CD4-positive, alpha-beta T cell treated with Interleukin-10 for 1 hour (primary cell): ENCODE measurements around the gene ABCC8.
"Not testable (repeated sequence)": the region's sequence is repeated elsewhere in the genome, so short reads cannot be mapped to it uniquely, and the experiment has no call there.

Experiments used
- DNase-seq: peaks from one replicate; pipeline ENCODE4 v3.0.0-alpha.2; 2020

The ABCC8 gene

DNA sequence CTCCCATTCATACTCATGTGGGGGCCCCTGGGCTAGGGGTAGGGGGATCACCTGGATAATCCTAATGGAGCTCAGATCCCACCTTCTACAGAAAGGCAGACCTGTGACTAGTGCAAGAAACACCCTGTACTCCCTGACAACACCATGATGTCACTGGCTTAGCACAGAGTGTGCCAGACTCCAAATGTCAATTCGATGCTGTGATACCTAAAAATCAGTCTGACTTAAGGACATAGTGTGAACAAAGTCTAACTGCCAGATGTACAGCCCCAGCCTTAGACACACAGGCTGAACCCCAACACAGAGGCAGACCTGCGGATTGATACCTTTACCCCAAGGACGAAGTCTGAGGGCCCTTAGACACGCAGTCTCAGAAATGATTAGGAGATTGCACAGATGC, 8.5 kb downstream of the ABCC8 start:
- no peak for DNase-seq

DNA sequence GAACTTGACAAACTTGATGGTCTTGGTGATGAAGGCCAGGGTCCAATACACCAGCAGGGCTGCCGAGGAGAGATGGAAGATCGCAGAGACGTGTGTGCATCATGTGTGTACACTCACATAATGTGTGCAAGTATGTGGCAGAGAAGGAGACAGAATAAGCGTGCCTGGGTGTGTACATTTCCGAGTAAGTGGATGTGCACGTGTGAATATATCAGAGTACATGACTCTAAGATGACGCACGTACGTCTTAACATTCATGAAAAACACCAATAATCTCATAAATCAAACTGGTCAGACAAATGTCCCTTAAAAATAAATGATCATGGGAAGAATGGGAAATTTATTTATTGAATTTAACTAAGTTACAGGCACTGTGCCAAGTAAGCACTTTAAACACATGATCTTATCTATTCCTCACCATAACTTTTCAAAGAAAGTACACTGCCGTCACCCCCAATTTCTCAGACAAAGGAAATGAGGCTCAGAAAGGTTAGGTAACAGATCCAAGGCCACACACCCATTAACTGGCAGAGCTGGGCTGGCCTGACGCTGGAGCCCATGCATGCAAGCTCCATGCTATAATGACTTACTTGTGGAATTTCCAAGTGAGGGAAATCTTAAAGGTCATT, 13.0 kb downstream of the ABCC8 start:
- DNase-seq = no peak

DNA sequence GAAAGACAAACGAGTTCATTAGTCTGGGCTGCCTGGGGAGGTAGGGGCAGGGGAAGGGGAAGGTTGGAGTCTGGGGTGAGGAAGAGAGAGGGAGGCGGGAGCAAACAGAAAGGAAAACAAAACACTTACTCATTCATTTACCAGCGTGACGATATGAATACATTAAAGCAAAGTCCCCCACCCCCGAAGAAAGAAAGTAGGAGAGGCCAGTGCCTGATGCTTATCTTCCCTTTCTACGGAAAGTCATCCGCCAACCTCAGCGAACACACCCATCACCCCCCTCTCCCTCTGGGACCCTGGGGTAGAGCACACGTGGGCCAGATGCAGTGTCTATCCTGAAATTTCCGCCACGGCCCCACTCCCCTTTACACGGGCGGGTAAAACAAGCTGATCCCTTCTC, 13.7 kb downstream of the ABCC8 start:
- no peak for DNase-seq

DNA sequence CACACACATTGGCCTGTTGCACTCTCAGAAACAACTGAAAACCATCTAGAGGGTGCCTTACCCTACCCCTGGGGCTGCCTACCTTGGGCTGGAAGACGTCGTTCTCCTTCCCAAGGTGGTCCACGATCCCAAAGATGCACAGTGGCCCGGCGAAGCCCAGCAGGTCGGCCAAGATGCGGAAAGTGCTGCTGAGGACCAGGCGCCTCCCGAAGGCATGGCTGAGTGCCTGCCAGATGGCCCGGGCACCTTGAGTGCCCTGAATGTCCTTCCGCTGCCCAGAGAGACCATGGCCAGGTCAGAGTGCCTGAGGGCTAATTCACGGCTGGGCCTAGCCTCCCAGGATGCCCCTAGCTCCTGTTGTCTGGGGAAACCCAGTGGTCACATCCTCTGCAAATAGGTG, 16.2 kb downstream of the ABCC8 start:
- DNase-seq = no peak

DNA sequence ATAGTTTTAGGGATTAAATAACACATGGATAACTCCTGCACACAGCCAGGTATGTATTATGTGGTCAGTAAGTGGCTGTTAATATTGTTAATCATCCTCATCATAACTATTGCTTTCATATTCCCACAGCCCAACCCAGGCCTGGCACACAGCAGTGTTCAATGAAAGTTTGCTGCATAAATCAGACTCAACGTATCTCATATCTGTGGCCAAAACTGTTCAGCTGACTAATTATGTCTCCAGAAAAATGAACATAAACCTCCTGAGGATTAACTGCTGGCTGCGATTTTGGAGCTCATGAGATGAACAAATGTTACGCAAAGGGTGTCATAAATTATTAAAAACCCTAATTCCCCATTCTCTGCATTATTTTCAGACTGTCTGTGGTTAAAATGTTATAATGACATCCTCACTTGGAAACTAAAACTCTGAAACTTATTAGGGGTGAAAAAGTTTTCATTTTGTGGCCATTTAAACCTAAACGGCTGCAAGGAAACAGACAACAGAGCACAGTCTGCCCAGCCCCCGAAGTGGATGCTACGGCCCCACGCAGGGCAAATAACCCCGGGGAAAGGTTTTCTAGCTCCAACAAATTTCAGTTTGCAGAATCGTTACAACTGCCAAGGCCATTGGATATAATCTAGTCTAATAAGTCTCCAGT, 17.3 kb downstream of the ABCC8 start:
- no peak for DNase-seq

DNA sequence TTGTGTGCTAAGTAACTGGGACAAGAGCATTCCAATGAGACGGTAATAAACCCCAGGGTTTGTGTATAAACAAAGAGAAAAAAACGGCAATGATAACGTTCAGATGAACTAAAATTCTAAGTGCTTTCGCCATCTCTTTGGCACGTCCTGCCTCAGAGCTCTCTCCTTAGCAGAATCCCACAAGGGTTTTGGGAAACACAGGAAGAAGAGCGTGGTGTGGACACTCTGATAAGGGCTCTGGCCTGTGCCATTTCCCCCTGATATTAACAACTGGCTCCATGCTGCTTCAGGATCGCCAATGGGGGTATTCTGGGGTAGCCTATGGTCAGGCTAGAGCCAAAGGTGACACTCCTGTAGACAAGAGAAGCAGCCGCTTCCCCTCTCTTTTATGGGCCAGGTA, 18.4 kb downstream of the ABCC8 start:
- no peak for DNase-seq

DNA sequence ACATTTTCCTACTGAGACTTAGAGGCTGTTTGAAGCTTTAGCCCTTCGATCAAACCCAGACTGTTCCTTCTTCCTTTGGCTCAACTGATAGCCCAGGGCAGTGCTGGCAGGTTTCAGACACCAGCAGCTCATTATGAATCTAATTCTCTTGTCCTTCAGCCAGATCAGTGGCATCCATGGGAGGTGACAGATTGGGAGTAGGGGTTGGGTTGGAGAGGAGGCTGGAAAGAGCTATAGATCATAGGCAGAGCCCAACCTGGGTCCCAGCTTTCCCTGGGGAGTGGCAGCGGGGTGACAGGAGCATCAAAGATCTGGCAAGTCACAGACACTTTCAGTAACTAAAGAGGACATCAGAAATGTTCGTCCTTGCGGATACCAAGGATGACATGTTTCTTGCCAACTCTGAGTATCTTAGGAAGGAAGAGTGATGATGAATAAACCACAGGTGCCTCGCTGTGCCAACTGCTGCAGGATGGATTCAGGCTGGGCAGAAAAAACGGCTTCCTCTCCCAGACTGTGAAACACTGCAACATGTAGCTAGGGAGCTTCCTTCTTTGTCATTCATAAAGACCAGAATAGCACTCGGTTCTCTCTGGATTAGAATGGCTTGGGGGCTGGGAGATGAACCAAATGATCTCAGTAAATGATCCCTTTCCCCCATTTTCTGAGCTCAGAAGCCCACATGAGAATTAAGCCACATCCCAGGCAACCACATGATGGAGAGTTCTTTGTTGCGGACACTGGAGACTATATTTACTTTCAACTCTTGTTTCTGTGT, 19.1 kb downstream of the ABCC8 start:
- DNase-seq = no peak

DNA sequence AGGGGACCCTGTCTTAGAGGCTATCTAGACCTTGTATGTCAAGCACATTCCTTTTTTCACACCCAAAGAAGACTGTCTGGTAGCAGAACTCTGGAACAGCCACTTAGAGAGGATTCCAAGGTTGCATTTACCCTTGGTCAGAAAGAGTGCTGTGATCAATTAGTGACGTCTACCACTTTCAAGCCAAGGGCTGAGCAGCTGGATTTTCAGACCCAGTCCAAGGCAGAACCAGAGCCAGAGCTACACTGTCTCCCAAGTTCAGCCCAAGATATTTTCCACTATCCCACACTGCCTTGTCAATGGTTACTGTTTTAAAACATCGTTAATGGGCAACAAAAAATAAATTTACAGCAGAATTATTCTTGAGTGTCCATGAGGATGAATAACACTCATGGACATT, 24.0 kb downstream of the ABCC8 start:
- no peak for DNase-seq

DNA sequence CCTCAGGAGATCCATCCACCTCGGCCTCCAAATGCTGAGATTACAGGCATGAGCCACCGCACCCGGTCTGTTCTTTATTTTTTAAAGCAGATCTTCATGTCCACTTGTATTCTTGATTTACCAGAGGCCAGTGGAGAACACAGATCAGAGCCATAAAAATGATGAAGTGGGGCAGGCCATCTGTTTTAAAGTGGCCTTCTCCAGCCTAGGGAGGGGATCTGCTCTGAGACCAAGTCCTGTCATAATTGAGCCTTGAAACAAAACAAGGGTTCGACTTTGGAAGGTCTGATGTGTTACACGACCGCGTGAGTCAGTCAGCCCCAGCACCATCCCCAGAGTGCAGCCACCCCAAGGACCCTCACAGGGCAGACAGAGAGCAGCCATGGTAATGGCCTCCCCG, 27.5 kb downstream of the ABCC8 start:
- DNase-seq = no peak

DNA sequence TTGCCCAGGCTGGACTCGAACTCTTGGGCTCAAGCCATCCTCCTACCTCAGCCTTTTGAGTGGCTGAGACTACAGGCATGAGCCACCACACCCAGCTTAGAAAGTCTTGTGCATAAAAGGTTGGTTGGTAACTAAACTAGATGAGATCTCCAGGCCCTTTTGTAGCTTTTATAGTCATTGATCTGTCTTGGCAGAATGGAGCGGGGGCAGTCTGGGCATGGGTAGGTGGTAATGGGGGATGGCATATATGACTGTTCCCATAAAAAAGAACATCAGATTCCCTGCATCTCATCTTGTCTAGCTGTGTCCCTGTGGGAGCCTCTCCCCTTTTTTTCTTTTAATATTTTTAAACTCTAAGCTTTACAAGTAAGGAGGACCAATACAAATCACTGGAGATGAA, 30.2 kb downstream of the ABCC8 start:
- DNase-seq = no peak

DNA sequence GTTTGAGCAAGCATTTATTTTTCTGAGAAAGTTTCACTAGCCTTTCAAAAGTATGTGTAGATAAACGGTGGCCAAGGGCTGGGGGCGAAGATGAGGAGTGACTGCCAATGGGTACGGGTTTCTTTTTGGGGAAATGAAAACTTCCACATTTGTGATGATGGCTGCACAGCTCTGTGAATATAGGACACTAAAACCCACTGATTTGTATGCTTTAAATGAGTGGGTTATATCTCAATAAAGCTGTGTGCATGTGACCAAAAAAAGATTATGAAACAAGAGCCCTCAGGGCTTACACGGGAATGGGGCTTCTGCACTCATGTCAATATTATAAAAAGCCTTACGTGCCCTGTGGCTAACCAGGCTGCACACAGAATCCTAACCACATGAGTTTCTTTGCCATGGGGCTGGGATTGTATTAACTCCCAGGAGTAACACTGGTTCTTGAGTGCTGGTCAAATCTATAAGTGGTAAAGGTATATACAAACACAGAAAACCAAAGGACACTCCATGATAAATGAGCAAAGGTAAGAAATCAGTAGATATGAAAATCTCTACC, 31.3 kb downstream of the ABCC8 start:
- DNase-seq = no peak

DNA sequence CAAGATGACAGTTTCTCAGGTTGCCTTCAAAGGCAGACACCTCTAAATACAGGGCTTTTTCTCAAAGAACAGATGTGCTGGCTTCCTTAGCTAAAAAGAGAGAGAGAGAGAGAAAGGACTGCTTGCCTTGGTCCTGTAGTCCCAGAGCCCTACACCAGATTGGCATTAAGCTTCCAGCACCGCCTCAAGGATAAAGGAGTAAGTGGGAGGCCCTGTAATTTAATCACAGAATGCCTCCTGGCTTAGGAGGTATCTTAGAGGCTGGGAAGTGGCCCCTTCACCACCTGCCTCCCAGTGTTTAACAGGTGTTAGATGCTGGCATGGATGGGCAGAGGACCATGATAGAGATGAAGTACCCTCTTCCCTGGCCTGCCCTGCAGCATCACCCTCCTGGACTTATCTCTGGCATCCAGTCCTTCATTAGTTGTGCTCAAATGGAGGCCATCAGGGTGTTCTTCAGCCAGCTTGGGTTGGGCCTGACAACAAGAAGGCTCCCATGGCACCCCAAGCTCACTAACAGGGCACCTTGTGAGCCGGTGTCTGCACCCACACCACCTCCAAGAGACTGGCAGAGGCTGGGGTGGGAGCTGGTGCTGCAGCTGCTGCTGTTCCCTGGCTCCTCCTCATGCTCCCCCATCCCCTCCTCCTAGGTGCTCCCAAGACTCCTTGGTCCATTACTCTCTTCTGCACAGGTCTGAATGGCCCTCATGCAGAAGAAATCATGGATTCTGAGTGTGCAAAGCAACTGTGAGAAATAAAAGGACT, 32.5 kb downstream of the ABCC8 start:
- DNase-seq = no peak

DNA sequence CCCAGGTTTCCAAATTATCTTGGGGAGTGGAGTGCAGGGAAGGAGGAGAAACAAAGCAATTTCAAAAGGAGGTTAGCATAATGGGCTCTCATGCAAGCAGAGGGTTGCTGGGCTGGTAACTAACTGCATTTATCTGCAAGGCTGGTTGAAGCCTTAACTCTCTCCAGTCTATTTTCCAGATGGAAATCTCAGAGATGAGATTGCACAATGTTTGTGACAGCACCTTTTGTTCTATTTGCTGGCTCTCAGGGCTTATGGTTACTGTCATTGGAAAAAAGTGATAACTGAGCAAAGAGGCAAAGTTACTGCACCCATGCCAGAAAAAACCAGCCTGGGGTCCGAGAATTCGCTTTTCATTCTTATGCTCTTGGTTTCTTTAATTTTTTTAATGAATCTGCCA, 33.2 kb downstream of the ABCC8 start:
- DNase-seq = no peak

DNA sequence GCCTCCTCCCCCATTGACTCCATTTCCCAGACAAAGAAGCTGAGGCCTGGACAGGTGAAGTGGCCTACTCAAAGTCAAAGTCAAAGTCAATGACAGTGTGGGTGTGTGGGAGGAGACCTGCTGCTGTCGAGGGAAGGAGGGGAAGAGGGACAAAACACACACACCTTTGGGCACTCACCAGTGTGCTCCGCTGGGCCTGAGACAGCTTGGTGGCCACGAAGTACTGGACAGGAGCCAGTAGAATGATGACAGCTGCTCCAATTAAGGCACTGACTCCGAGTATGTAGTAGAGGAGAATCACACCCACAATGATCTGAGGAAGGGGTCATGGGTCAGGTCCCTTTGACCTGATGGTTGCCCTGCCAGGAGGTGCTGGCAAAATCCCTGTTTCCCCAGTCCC, 33.6 kb downstream of the ABCC8 start:
- DNase-seq = no peak

DNA sequence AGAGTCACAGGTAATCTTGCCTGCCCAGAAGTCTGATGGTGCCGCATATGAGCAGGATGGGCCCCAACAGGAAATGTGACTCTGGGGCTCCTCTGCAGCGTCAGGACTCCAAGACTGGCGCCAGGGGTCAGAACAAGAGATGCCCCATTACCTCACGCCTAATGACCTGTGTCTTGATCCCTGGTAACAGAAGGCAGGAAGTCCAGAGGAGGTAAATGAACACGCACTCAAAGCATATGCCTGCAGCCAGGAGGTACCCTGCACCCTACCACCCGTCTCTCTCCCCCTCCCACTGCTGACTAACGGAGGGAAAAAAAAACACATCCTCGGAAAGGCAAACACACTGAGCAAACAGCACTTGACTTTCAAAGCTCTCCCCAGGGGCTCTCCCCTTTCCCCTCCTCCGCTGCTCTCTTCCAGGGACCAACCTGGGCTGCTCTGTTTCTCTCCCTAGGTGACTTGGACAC, 37.3 kb downstream of the ABCC8 start:
- DNase-seq = no peak

DNA sequence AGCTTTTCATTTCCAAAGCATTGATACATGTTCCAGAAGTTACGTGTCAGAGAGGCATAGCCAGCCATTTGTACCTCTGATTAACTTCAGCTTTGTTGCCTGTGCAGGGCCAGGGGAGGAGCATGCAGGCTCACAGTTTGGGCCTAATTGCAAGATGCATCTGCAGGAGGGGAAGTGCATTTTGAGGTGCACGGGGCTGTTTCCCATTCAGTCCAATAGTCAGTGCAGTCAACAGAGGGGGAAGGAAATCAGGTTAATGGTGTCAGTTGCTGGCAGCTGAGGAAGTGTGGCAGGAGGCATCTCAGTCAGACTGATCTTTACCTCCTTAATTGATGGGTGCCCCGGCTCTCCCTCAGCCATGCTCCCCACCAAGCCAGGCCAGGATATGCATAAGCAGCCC, 39.3 kb downstream of the ABCC8 start:
- DNase-seq = no peak

DNA sequence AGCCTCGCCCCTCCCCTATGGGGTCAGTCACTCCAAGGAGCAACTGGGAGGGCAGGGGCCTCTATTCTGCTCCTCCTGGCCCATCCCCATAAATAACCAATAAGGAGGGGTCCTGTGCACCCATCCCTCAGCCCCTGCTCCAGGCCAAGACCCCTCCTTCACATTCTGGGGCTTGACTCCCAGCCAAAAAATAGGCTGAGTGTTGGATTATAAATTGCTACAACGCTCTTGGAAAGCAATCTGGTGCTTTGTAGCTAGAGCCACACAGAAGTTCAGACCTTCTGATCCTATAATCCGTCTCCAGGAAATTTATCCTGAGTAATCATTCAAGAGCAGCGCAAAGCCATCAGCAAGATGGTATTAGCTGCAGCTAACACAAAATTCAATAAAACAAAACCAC, 42.5 kb downstream of the ABCC8 start:
- no peak for DNase-seq

DNA sequence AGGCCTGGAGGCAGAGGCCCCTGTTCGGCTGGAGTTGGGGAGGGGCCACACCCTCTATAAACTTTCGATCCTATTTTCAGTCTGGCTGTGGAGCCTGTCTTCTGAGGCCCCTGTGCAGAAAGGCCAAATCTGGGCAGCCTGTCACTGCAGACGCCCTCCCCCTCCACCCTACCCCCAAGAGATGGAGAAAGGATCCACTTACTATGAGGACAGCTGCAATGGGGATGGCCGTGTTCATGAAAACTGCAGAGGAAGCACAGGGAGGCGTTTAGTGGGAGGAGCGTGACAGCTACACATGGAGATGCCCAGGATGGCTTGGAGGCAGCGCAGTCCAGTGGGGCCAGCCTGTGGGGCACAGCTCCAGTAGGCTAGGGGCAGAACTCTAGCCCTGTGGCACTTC, 44.6 kb downstream of the ABCC8 start:
- no peak for DNase-seq

DNA sequence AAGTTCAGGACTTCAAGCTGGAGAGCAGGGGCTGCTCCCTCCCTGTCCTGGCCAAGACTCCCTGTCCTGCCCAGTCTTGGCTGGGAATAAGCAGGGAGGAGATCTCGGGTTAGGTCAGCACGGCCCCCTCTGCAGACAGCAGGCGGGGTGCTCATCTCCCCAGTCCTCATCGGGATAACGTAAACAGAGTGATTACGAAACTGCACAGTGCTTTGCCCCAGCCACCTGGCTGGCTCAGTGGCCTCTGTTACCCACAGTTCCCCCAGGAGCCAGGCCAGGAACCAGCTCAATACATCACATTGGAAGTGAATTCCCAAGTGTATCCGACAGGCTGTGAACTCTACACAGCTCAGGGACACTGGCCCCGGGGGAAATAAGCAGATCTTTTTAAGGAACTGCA, 45.5 kb downstream of the ABCC8 start:
- no peak for DNase-seq

DNA sequence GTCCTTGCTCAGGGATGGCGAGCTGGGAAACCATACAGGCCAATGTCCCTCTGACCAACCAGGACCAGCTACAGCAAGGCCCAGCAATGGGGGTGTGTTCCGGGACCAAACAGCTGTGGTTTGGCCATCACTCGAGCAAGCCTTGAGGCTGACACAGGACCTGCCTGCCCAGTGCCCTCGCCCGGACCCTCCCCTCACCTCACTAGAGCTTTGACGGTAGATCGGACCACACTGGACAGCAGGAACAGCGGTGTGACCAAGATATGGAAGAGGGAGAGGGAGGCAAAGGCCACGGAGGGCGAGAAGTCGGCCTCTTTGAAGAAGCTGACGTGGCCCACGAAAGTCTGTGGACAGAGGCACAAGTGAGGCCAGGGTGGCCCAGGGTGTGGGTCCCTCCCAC, 46.0 kb downstream of the ABCC8 start:
- no peak for DNase-seq

DNA sequence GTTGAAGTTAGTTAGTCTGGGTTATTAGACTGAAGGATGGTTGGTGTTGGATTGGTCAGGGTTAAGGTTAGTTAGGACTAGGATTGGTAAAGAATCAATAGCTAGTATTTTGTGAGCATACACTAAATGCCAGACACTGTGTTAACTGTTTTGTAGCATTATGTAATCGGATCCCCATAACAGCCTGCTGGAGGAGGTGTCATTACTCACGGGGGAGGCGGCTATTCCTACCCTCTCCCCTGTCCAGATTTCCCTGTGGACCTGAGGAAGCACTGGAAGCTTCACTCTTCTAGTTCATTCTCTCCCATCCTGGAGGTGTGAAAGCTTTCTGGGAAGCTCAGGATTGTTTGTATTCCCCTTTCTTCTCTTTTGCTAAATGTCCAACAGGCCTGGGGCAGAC, 47.7 kb downstream of the ABCC8 start:
- DNase-seq = no peak

DNA sequence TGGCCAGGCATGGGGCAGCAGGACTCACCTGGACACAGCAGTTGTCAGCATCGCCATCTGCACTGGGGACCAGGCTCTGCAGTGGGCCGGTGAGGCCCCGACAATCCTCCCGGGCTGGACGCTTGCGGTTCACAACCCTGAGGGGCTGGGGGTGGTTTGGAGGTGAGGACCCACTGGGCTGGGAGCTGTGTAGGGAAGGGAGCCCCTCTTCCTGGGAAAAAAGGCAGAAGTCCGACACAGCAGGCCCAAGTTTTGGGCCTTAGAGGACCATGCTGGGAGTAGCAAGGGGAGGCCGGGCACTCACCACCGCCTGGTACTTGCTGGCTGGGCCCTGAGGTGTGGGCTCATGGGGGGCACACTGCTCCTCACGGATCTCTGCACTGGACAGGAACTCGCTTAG, 48.4 kb downstream of the ABCC8 start:
- DNase-seq = no peak

DNA sequence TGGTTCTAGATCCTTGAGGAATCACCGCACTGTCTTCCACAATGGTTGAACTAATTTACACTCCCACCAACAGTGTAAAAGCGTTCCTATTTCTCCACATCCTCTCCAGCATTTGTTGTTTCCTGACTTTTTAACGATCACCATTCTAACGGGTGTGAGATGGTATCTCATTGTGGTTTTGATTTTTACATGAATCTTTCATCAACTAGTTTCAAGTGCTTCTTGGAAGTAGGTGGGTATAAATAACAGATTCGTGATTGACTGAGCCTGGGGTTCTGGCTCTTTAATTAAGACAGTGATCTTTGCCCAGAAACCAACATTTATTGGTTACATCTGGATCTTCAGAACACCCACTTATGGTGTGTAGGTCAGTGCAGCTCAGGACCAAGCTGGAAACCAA, 50.4 kb downstream of the ABCC8 start:
- not testable (repeated sequence) for DNase-seq
